OCI-M2 (cell line): ENCODE measurements around the gene CIB2.

ENCODE experiments used
- DNase-seq: peaks from one replicate; lab custom pipeline; 2025; ENCODE audit not compliant: unreplicated experiment; lab: John Stamatoyannopoulos, UW

The CIB2 gene

GRCh38 chr15:78069462-78070029 is 61.7 kb downstream of the CIB2 start:
- no peak for DNase-seq

- DNase-seq = no peak
Observed at GRCh38 chr15:78069052-78069414, 62.2 kb downstream of the CIB2 start.

GRCh38 chr15:78067328-78068228 is 63.7 kb downstream of the CIB2 start:
- DNase-seq = no peak

GRCh38 chr15:78065973-78066946 is 65.0 kb downstream of the CIB2 start:
- DNase-seq = no peak

- DNase-seq = no peak
Observed at GRCh38 chr15:78065284-78065872, 65.9 kb downstream of the CIB2 start.

- no peak for DNase-seq
Observed at GRCh38 chr15:78064544-78064943, 66.7 kb downstream of the CIB2 start.

GRCh38 chr15:78063970-78064385 is 67.3 kb downstream of the CIB2 start:
- DNase-seq = no peak

GRCh38 chr15:78063217-78063616 is 68.0 kb downstream of the CIB2 start:
- no peak for DNase-seq

- no peak for DNase-seq
Observed at GRCh38 chr15:78061963-78062427, 69.2 kb downstream of the CIB2 start.

GRCh38 chr15:78060232-78060631 is 71.0 kb downstream of the CIB2 start:
- no peak for DNase-seq

- no peak for DNase-seq
Observed at GRCh38 chr15:78059110-78059839, 72.0 kb downstream of the CIB2 start.

GRCh38 chr15:78058401-78058935 is 72.8 kb downstream of the CIB2 start:
- DNase-seq = no peak

GRCh38 chr15:78057803-78058202 is 73.4 kb downstream of the CIB2 start:
- no peak for DNase-seq

- DNase-seq = no peak
Observed at GRCh38 chr15:78056714-78057269, 74.5 kb downstream of the CIB2 start.

GRCh38 chr15:78055919-78056713 is 75.1 kb downstream of the CIB2 start:
- DNase-seq = no peak

GRCh38 chr15:78054966-78055365 is 76.3 kb downstream of the CIB2 start:
- no peak for DNase-seq
